Upper lobe of left lung (tissue), 6 donors: ENCODE results near the gene PRKAG2. TPM values are rescaled to one million over a fixed set of nuclear protein-coding genes. Genes with fewer than 3 reads are reported as not detected.

Source experiments
- ATAC-seq, 2 donors: fragments of 200-7000 bp; cut with Tn5 transposase; one replicate each; pipeline ENCODE4 v1.9.1; 2022; ENCODE audit warnings: mild to moderate bottlenecking in 2 of 2, moderate library complexity in 2 of 2; ENCODE audit not compliant: low FRiP score in 2 of 2
- DNase-seq, 2 donors: peaks; one replicate each; pipeline ENCODE4 v3.0.0-alpha.2; 2019 to 2020
- H3K27ac ChIP-seq, 4 donors: fragments of 200-600 bp; sonication (generic); one replicate each; pipeline ENCODE4 v1.5.1; 2016 to 2019
- H3K27me3 ChIP-seq, 4 donors: fragments of 200-600 bp; sonication (generic); one replicate each; pipeline ENCODE4 v1.5.1; 2017 to 2019
- H3K36me3 ChIP-seq, 4 donors: fragments of 200-600 bp; sonication (generic); one replicate each; pipeline ENCODE4 v1.5.1; 2016 to 2019
- H3K4me1 ChIP-seq, 4 donors: fragments of 200-600 bp; sonication (generic); one replicate each; pipeline ENCODE4 v1.5.1; 2018 to 2019
- H3K4me3 ChIP-seq, 4 donors: fragments of 200-600 bp; sonication (generic); one replicate each; pipeline ENCODE4 v1.5.1; 2017 to 2019; ENCODE audit warnings: mild to moderate bottlenecking in 2 of 4, moderate library complexity in 1 of 4
- H3K9me3 ChIP-seq, 4 donors: fragments of 200-600 bp; sonication (generic); one replicate each; pipeline ENCODE4 v1.5.1; 2018 to 2019
- EP300 ChIP-seq, 4 donors: sonication (generic); formaldehyde crosslinking; IDR thresholded peaks; one replicate each; pipeline ENCODE4 v1.5.1; 2017; ENCODE audit warnings: antibody characterized with exemption in 4 of 4, control low read depth in 2 of 4
- POLR2A ChIP-seq, 4 donors: fragments of 450-650 bp; IDR thresholded peaks; one replicate each; pipeline ENCODE4 v1.5.1; 2016 to 2017; ENCODE audit warnings: antibody characterized with exemption in 4 of 4, mild to moderate bottlenecking in 2 of 4
- POLR2AphosphoS5 ChIP-seq, 2 donors: sonication (generic); formaldehyde crosslinking; IDR thresholded peaks; one replicate each; pipeline ENCODE4 v1.5.1; 2017; ENCODE audit warnings: antibody characterized with exemption in 2 of 2
- WGBS, 2 donors: methylation state at CpG; one replicate each; pipeline ENCODE4 v1.1.5; 2017 to 2018; 5-methylcytosine and 5-hydroxymethylcytosine counted together
- total RNA-seq, 6 donors: library from RNA; depleted of rRNA in 4 of 6; stranded (reverse); fragments of >200 nt in 4 of 6; gene quantifications; one replicate each; pipeline versions ENCODE4 v1.1.0 to v1.2.1, GENCODE V29; 2016 to 2021
- TF ChIP-seq, protein P1 (sequence below), 6 experiments: fragments of 450-650 bp in 4 of 6; fragments of 200-600 bp in 2 of 6; sonication (generic) in 2 of 6; IDR thresholded peaks; one replicate each; pipeline ENCODE4 v1.5.1; 2016 to 2019; ENCODE audit warnings: antibody characterized with exemption in 6 of 6
- donor health status: DM: no; HTN: no; CAD: no; lungs with moderate emphysema.
- donor health status: DM: no; HTN: yes; CAD: no; lungs with severe emphysema.

The PRKAG2 gene
- total RNA-seq, 6 donors from 2014 or later, result 20.6 to 68.1 (median 29.6) TPM

DNA sequence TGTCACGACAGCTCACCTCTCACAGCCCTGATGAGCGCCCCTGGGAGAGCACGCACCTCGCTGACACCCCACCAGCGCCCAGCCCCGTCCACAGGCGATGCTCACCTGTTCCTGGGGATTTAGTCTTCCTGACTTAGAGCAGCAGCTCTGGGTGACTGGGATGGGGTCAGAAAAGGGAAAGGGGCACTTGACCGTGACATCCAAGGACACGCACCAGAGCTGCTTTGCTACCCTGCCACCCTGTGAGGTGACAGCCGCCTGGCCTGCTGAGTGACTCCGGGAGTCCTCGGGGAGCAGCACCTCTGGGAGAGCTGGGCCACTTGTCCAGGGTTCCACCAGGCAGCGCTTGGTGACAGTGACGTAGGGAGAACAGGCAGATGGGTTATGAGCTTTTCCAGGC, 148.2 kb downstream of the PRKAG2 start:
- no peaks in the 10 kb centered on the region for H3K36me3 ChIP-seq
- no peak overlapping the region for H3K27ac ChIP-seq
- H3K4me3 ChIP-seq, result no peak overlapping the region
- no peaks in the 10 kb centered on the region for H3K9me3 ChIP-seq
- 93 to 96% methylated on average over 10 to 14 of the region's 14 CpGs for WGBS, 2 donors
- DNase-seq (peak in 1 of 2 donors; percentile 61), ATAC-seq (no peak)
- no peaks in the 10 kb centered on the region for H3K27me3 ChIP-seq
- H3K4me1 ChIP-seq, result peaks cover 10 to 16% (median 12%) of the 10 kb centered on the region in 4 donors
- TF ChIP-seq EP300 (IDR thresholded peaks at IDR 0.05) (no peak), POLR2AphosphoS5 (IDR thresholded peaks at IDR 0.05) (no peak), POLR2A (IDR thresholded peaks at IDR 0.05) (no peak)
- TF ChIP-seq, protein P1, sequence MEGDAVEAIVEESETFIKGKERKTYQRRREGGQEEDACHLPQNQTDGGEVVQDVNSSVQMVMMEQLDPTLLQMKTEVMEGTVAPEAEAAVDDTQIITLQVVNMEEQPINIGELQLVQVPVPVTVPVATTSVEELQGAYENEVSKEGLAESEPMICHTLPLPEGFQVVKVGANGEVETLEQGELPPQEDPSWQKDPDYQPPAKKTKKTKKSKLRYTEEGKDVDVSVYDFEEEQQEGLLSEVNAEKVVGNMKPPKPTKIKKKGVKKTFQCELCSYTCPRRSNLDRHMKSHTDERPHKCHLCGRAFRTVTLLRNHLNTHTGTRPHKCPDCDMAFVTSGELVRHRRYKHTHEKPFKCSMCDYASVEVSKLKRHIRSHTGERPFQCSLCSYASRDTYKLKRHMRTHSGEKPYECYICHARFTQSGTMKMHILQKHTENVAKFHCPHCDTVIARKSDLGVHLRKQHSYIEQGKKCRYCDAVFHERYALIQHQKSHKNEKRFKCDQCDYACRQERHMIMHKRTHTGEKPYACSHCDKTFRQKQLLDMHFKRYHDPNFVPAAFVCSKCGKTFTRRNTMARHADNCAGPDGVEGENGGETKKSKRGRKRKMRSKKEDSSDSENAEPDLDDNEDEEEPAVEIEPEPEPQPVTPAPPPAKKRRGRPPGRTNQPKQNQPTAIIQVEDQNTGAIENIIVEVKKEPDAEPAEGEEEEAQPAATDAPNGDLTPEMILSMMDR (IDR thresholded peaks at IDR 0.05), result no peak

DNA sequence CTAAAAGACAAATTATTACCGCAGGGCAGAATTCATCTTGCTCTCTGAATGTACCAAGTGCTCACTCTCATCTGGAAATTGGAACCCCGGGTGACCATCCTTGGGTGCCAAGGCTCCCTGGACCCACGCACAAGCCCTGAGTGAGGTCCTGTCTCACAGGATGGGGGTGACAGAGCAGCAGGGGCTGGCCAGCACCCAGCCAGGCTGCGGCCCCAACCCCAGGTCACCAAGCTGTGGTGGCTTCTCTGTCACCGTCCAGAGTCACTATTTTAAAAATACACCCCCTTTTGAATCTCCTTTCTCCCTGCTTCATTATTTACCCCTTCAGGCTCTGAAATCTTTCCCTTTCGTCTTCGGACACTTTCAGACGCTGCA, 148.6 kb downstream of the PRKAG2 start:
- Histone ChIP-seq H3K27ac (no peak overlapping the region), H3K4me1 (peaks cover 10 to 16% (median 12%) of the 10 kb centered on the region in 4 donors), H3K27me3 (no peaks in the 10 kb centered on the region), H3K4me3 (no peak overlapping the region), H3K9me3 (no peaks in the 10 kb centered on the region), H3K36me3 (no peaks in the 10 kb centered on the region)
- DNase-seq (peak in 1 of 2 donors; percentile 45), ATAC-seq (no peak)
- WGBS, 2 donors, result 94 to 96% methylated on average over 7 to 8 of the region's 8 CpGs
- TF ChIP-seq EP300 (IDR thresholded peaks at IDR 0.05), result no peak
- no peak for TF ChIP-seq POLR2A (IDR thresholded peaks at IDR 0.05)
- no peak for TF ChIP-seq POLR2AphosphoS5 (IDR thresholded peaks at IDR 0.05)
- TF ChIP-seq, protein P1 (IDR thresholded peaks at IDR 0.05), result no peak

DNA sequence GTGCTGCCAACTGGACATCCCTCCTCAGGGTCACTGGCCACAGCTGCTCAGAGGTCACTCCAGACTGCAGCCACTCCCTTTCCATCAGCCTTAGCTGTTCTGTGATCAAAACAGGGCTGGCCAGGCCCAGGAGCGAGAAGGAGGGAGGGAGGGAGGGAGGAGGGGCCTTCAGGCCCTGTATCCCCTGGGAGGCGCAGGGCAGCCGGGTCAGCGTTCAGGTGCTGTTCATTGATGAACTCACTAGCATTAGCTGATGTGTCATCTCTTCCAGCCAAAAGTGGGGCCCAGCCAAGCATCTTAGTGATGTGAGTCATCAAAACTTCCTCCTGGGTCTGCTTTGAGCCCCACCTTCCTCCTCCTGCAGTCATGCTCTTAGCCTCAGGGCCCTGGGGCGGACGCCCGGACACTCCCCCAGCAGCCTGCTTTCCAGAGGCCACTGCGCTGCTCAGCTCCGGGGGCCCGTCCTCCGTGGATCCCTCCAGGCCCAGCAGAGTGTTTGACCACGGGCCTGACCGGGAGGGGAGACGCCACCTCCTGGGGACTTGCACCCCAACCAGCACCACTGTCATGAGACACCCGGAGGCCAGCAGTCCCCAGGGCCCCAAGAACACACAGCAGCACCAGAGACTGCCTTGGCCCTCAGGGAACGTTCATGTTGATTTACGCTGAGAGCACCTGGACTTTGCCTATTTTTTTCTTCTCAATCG, 149.2 kb downstream of the PRKAG2 start:
- Histone ChIP-seq H3K27me3 (no peaks in the 10 kb centered on the region), H3K36me3 (no peaks in the 10 kb centered on the region), H3K27ac (no peak overlapping the region), H3K9me3 (no peaks in the 10 kb centered on the region), H3K4me3 (no peak overlapping the region), H3K4me1 (peaks cover 10 to 16% (median 12%) of the 10 kb centered on the region in 4 donors)
- peak; percentile 78 to 88 for DNase-seq
- WGBS, 2 donors, result 58 to 76% methylated on average over 6 to 17 of the region's 18 CpGs
- TF ChIP-seq POLR2A (IDR thresholded peaks at IDR 0.05) (no peak), POLR2AphosphoS5 (IDR thresholded peaks at IDR 0.05) (no peak), EP300 (IDR thresholded peaks at IDR 0.05) (no peak)
- TF ChIP-seq, protein P1 (IDR thresholded peaks at IDR 0.05), result no peak
- ATAC-seq, result peak; percentile 83 to 94

DNA sequence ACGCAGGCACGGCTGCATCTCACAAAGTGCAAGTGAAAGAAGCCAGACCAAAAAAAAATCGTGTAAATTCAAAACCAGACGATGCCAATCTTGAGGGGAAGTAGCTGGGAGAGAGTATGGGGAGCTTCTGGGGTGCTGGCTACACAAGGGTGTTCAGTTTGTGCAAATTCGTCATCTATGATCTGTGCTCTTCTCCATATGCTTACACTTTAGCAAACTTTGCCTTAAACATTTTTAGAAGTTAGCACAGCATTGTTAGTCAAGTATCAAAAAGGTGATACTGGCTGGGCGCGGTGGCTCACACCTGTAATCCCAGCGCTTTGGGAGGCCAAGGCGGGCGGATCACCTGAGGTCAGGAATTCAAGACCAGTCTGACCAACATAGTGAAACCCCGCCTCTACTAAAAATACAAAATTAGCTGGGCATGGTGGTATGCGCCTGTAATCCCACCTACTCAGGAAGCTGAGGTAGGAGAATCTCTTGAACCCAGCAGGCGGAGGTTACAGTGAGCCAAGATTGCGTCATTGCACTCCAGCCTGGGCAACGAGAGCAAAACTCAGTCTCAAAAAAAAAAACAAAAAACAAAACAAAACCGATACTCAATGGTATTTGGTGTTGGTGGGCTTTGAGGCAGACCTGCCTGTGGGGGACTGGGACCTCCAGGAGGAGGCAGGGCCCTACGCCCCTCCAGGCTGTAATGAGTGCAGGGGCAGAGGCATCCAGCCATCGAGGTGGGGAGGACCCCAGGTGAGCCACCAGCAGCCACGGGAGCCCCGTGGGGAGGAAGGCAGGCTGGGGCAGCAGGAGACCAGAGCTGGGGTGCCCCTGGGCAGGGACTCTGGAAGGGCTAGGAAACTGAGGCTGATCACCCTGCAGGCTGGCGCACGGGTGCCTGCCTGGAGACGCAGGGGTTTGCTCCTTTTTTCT, 150.0 kb downstream of the PRKAG2 start:
- DNase-seq (peak in 1 of 2 donors; percentile 67), ATAC-seq (no peak)
- Histone ChIP-seq H3K27me3 (no peaks in the 10 kb centered on the region), H3K4me3 (no peak overlapping the region), H3K9me3 (no peaks in the 10 kb centered on the region), H3K27ac (no peak overlapping the region), H3K4me1 (peaks cover 10 to 16% (median 12%) of the 10 kb centered on the region in 4 donors), H3K36me3 (no peaks in the 10 kb centered on the region)
- 70 to 76% methylated on average over 20 to 23 of the region's 23 CpGs for WGBS, 2 donors
- TF ChIP-seq EP300 (IDR thresholded peaks at IDR 0.05), result no peak
- TF ChIP-seq POLR2A (IDR thresholded peaks at IDR 0.05), result no peak
- no peak for TF ChIP-seq POLR2AphosphoS5 (IDR thresholded peaks at IDR 0.05)
- TF ChIP-seq, protein P1 (IDR thresholded peaks at IDR 0.05), result no peak
